Neural cell (in vitro differentiated cells): ENCODE measurements around the gene ZNF277.

Source experiments
- CTCF ChIP-seq: fragments of 450-650 bp; IDR thresholded peaks from 2 replicates; pipeline ENCODE4 v1.5.1; 2014; ENCODE audit warnings: antibody characterized with exemption, mild to moderate bottlenecking, moderate library complexity; ENCODE audit not compliant: poor library complexity, severe bottlenecking
- EP300 ChIP-seq: fragments of 450-650 bp; conservative IDR thresholded peaks from 2 replicates; pipeline ENCODE4 v1.6.1; 2014; ENCODE audit warnings: antibody characterized with exemption, mild to moderate bottlenecking, moderate library complexity; ENCODE audit not compliant: poor library complexity, severe bottlenecking
- EZH2 ChIP-seq: fragments of 200-600, 300-800 bp; shearing (Covaris generic), sonication (generic); IDR thresholded peaks from 2 replicates; pipeline ENCODE4 v1.6.1; 2014; ENCODE audit warnings: antibody characterized with exemption, low read length, borderline replicate concordance, mild to moderate bottlenecking; ENCODE audit not compliant: insufficient read depth, poor library complexity, severe bottlenecking
- POLR2AphosphoS5 ChIP-seq: IDR thresholded peaks from 2 replicates; pipeline ENCODE4 v1.6.1; 2012
- RAD21 ChIP-seq: fragments of 450-650 bp; conservative IDR thresholded peaks from 2 replicates; pipeline ENCODE4 v1.6.1; 2014; ENCODE audit warnings: antibody characterized with exemption, mild to moderate bottlenecking, moderate library complexity
- REST ChIP-seq: IDR thresholded peaks from 2 replicates; pipeline ENCODE4 v1.6.1; 2012; ENCODE audit warnings: borderline replicate concordance
- TAF1 ChIP-seq: IDR thresholded peaks from 2 replicates; pipeline ENCODE4 v1.6.1; 2012; ENCODE audit warnings: low read depth

- TF ChIP-seq CTCF (no peak), POLR2AphosphoS5 (no peak), EZH2 (no peak), TAF1 (no peak), REST (no peak), RAD21 (no peak), EP300 (no peak)
Measured at GRCh38 chr7:112296432-112296831, 89.9 kb downstream of the ZNF277 start.
